HG03520 (cell line): ENCODE results near the gene TLE5.
"Not testable (repeated sequence)": the region's sequence is repeated elsewhere in the genome, so short reads cannot be mapped to it uniquely, and the experiment has no call there.

Source experiments
- ATAC-seq: cut with Tn5 transposase; IDR thresholded peaks from one replicate; pipeline ENCODE4 v1.9.1; 2021; ENCODE audit warnings: mild to moderate bottlenecking, moderate library complexity; ENCODE audit not compliant: unreplicated experiment

The TLE5 gene

GRCh38 chr19:3096902-3097326 is 34.6 kb upstream of the TLE5 start:
- ATAC-seq, result no peak

GRCh38 chr19:3096267-3096901 is 34.1 kb upstream of the TLE5 start:
- no peak for ATAC-seq

- ATAC-seq, result no peak
Measured at GRCh38 chr19:3095441-3096191, 33.3 kb upstream of the TLE5 start.

- peak; percentile 9 for ATAC-seq
Measured at GRCh38 chr19:3094601-3095440, 32.5 kb upstream of the TLE5 start.

GRCh38 chr19:3089299-3089855 is 27.1 kb upstream of the TLE5 start:
- not testable (repeated sequence) for ATAC-seq

- no peak for ATAC-seq
Measured at GRCh38 chr19:3087769-3088168, 25.5 kb upstream of the TLE5 start.

- no peak for ATAC-seq
Measured at GRCh38 chr19:3084943-3085342, 22.6 kb upstream of the TLE5 start.

- ATAC-seq, result no peak
Measured at GRCh38 chr19:3083964-3084363, 21.7 kb upstream of the TLE5 start.

GRCh38 chr19:3082331-3082730 is 20.0 kb upstream of the TLE5 start:
- ATAC-seq, result no peak

GRCh38 chr19:3080286-3080685 is 18.0 kb upstream of the TLE5 start:
- no peak for ATAC-seq

- ATAC-seq, result no peak
Measured at GRCh38 chr19:3079578-3079977, 17.3 kb upstream of the TLE5 start.

- ATAC-seq, result no peak
Measured at GRCh38 chr19:3075605-3076431, 13.5 kb upstream of the TLE5 start.

- no peak for ATAC-seq
Measured at GRCh38 chr19:3073931-3074595, 11.8 kb upstream of the TLE5 start.

- ATAC-seq, result no peak
Measured at GRCh38 chr19:3073159-3073563, 10.9 kb upstream of the TLE5 start.

- no peak for ATAC-seq
Measured at GRCh38 chr19:3071768-3072167, 9.5 kb upstream of the TLE5 start.

- ATAC-seq, result no peak
Measured at GRCh38 chr19:3068071-3068470, 5.8 kb upstream of the TLE5 start.

GRCh38 chr19:3067563-3067962 is 5.3 kb upstream of the TLE5 start:
- ATAC-seq, result no peak

- no peak for ATAC-seq
Measured at GRCh38 chr19:3066482-3067049, 4.3 kb upstream of the TLE5 start.

GRCh38 chr19:3065675-3066357 is 3.5 kb upstream of the TLE5 start:
- peak; percentile 39 for ATAC-seq
